DMS 273 (cell line): Measurements from ENCODE around the gene CD163.
A peak's percentile ranks its signal among the peaks of the same experiment; 100 is the strongest.
"Not testable (repeated sequence)": the region's sequence is repeated elsewhere in the genome, so short reads cannot be mapped to it uniquely, and the experiment has no call there.

ENCODE experiments used
- DNase-seq: peaks from one replicate; lab custom pipeline; 2025; ENCODE audit not compliant: unreplicated experiment; lab: John Stamatoyannopoulos, UW

The CD163 gene

GRCh38 chr12:7503686-7504415 lies at the start of gene CD163:
TSS of gene CD163 (minus strand) at chr12:7503777. CDS start at chr12:7503690, 87 bp downstream.
- no peak for DNase-seq

- no peak for DNase-seq
Measured at GRCh38 chr12:7542813-7543212, 39.2 kb upstream of the CD163 start.

- no peak for DNase-seq
Measured at GRCh38 chr12:7542046-7542445, 38.5 kb upstream of the CD163 start.

DNA sequence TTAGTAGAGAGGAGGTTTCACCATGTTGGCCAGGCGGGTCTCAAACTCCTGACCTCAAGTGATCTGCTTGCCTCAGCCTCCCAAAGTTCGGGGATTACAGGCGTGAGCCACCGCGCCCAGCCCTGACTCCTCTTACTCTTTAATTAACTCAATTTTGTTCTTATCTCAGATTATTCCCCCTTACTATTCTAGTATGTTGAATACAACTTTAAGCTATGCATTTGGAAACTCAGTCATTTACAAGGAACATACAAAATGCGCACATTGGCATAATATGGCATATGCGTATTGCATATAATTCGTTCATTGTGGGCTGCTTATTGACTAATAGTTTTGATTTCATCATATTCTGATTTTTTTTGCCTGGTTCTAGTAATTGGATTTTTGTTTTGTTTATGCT lies 10.8 kb upstream of the CD163 start:
- no peak for DNase-seq

GRCh38 chr12:7512553-7512952 lies 9.0 kb upstream of the CD163 start:
- no peak for DNase-seq

- not testable (repeated sequence) for DNase-seq
Measured at GRCh38 chr12:7509793-7510470, 6.4 kb upstream of the CD163 start.

DNA sequence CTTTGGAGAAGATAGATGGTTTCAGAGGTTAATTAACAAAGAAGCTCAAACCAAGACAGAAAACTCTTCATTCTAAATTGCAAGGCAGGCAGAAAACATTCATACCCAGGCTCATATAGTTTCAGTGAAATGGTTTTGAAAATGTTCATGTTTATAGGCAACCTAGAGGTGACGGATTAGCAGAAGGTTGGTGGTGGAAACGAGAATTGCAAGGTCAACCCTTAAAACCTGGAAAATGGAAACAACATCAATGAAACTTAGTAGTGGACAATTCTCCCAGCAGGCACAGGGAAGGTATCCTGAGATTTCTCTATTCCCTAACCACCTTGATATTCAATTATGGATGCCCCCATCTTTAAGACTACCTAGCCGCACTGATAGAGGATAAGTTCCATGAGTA lies 965 bp downstream of the CD163 start:
- no peak for DNase-seq

GRCh38 chr12:7501031-7501588 lies 2.5 kb downstream of the CD163 start:
- no peak for DNase-seq

DNA sequence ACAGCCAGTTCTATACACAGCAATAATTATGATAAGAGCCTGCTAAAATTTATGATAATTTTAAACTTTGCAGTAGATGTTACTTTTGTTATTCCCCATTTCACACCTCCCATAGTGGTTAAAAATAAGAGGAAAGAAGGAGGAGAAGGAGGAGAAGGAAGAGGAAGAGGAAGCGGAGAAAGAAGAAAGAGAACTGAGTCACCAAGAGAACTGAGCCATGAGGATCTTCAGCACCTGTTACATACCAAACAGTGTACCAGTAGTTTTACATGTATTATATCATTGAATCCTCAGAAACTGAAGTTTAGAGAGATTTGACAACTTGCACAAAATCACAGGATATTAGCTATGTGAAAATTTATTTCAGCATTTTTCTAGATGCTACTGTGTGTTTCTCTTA lies 3.9 kb downstream of the CD163 start:
- DNase-seq, result no peak

GRCh38 chr12:7498809-7499208 lies 4.8 kb downstream of the CD163 start:
- DNase-seq, result no peak

DNA sequence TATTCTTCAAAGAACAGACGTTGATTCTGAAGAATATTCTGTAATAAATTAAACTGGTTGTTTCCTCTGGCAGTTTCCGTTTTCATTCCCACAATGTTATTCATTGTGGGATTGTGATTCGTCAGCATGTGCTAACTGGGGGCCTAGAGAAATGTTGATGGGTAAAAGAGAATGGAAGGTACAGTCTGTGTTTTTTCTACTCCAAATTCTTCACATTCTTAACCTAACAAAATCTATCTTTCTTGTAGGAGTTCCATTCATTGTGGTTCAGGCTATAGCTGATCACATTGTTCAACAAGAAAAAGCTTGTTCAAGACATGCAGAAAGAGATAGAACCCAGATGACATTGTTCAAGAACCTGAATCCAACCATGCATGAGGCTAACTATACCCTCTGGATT lies 5.9 kb downstream of the CD163 start:
- no peak for DNase-seq

DNA sequence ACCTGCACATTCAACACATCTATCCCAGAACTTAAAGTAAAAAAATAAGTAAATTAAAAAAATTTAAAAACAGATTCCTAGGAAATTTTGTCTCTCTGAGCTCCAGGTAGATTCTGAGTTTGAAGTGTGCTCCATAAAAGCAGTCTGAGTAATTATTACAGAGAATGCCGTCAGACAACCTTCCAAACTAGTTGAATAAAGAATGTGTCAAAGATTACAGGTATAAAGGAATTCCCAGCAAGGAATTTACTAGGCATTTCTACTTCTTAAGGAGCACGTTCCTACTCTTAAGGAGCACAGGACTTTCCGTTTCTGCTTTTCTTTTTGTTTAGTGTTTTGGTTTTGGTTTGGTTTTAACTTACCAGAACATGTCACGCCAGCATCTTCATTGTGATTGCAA lies 7.1 kb downstream of the CD163 start:
- DNase-seq, result no peak

DNA sequence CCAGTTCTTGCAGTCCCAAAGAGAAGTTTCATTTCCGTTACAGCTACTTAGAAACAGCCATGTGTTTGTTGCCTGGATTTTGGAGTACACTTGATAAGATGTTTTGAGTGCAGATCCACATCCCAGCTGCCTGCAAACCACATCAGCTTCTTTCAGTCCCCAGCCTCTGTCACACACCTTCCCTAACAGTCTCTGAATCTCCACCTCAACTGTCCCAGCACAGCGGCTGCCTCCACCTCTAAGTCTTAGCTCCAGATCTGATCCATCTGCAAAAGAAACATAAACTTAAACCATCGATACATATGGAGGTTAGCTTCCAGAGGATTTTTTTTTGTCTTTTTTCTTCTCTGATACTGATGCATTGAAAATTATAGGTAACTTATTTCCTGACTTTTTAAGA lies 8.4 kb downstream of the CD163 start:
- no peak for DNase-seq

DNA sequence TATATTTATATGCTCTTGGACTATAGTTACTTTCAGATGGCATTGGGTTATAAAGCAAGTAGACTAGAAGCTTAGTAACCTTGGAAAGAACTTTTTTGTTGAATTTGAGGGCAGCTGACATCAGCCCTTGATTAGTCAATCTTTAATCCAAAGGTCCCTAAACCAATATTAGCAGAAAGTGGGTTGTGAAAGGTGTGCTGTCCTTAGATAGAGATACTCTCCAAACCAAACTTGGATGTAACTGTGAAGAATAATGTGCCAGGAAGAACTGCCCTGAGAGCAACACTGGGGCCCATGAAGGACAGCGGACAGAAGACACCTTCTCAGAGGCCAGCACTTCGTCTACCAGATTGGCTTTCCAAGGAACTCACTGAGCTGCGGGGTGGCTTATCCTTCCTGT lies 10.6 kb downstream of the CD163 start:
- no peak for DNase-seq

- peak; percentile 75 for DNase-seq
Measured at GRCh38 chr12:7486512-7486911, 17.1 kb downstream of the CD163 start.

GRCh38 chr12:7485095-7485494 lies 18.5 kb downstream of the CD163 start:
- DNase-seq, result no peak

DNA sequence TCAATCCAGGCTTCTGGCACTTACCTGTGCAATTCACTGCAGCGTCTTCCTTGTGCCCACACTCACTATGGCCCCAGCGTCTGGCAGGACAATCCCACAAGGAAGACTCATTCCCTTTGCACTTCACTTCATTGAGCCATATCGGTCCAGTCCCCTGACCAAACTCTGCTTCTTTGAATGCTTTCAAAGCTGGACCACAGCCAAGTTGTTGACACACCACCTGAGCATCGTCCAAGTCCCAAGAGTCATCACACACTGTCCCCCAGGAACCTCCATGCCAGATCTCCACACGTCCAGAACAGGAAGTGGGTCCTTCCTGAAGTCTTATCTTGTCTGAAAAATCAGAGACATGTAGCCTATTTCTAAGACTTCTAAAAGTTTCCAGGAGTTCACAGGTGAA lies 20.2 kb downstream of the CD163 start:
- no peak for DNase-seq

DNA sequence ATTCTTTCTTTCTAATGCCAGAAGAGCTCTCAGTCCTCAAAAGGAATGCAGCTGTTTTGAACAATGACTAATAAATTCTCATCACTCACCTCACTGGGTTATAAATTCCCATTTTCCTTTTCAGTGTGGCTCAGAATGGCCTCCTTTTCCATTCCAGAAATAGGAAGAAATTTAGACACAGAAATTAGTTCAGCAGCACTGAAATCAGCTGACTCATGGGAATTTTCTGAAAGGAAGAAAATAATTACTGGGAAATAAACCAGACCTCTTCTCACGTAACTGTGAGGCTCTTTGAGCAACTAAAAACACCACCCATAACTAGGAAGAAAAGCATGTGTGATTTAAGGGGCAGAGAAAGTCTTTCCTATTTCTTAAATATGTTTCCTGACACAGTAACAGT lies 23.8 kb downstream of the CD163 start:
- no peak for DNase-seq

- no peak for DNase-seq
Measured at GRCh38 chr12:7472060-7472459, 31.5 kb downstream of the CD163 start.

GRCh38 chr12:7460375-7461259 lies 43.0 kb downstream of the CD163 start:
- DNase-seq, result peak; percentile 66

GRCh38 chr12:7459973-7460372 lies 43.6 kb downstream of the CD163 start:
- DNase-seq, result no peak
